A549 (cell line): ENCODE data around the gene ORM1. TPM values are rescaled to one million over a fixed set of nuclear protein-coding genes. Genes with fewer than 3 reads are reported as not detected.

Source experiments
- ATAC-seq, 2 experiments: fragments of 200-7000 bp in 1 of 2; fragments of >200 bp in 1 of 2; cut with Nextera tagmentation in 1 of 2; cut with Tn5 transposase in 1 of 2; 3 replicates each; pipeline versions ENCODE4 v1.8.0 to v1.9.1; 2018 to 2020; ENCODE audit warnings: mild to moderate bottlenecking in 1 of 2, moderate library complexity in 1 of 2
- CTCF ChIA-PET: fragments of 300-600 bp; sonication (Branson Sonifier 250); formaldehyde crosslinking; extraction: SDS; loops from one replicate; lab custom pipeline; 2021; ENCODE audit warnings: antibody characterized with exemption, inconsistent platforms; lab: Yijun Ruan, JAX
- POLR2A ChIA-PET: fragments of 350-600 bp; formaldehyde crosslinking; extraction: SDS; loops from one replicate; lab custom pipeline; 2021; ENCODE audit warnings: antibody characterized with exemption, inconsistent platforms; lab: Yijun Ruan, JAX
- DNase-seq, 2 experiments: peaks; one replicate each; pipeline versions ENCODE4 v3.0.0 to v3.0.0-alpha.2; 2011 to 2016; ENCODE audit warnings: low read depth in 1 of 2, low spot score in 1 of 2
- FAIRE-seq: peaks from 2 replicates; lab custom pipeline; 2011; peaks lifted over from hg19 to GRCh38; lab: Jason Lieb, UNC
- H3K27ac ChIP-seq, 2 experiments: fragments of >200 bp; sonication (Bioruptor Twin); formaldehyde crosslinking; 3 replicates each; pipeline ENCODE4 v1.5.1; 2016 to 2017
- H3K4me1 ChIP-seq: fragments of >200 bp; sonication (Bioruptor Twin); formaldehyde crosslinking; 3 replicates; pipeline ENCODE4 v1.6.1; 2016
- H3K4me2 ChIP-seq: fragments of >200 bp; sonication (Bioruptor Twin); formaldehyde crosslinking; 3 replicates; pipeline ENCODE4 v1.6.1; 2016
- H3K4me3 ChIP-seq: fragments of >200 bp; sonication (Bioruptor Twin); formaldehyde crosslinking; 3 replicates; pipeline ENCODE4 v1.5.1; 2016
- H3K9me3 ChIP-seq: fragments of >200 bp; sonication (Bioruptor Twin); formaldehyde crosslinking; 3 replicates; pipeline ENCODE4 v1.6.1; 2016
- CBX2 ChIP-seq: fragments of 200-600 bp; sonication (generic); IDR thresholded peaks from 2 replicates; pipeline ENCODE4 v1.6.1; 2016; ENCODE audit warnings: low read depth, mild to moderate bottlenecking, borderline replicate concordance
- CBX8 ChIP-seq: fragments of 200-600 bp; sonication (generic); IDR thresholded peaks from 2 replicates; pipeline ENCODE4 v1.6.1; 2016
- CEBPB ChIP-seq, 2 experiments: fragments of >200 bp in 1 of 2; sonication (Bioruptor Twin) in 1 of 2; formaldehyde crosslinking in 1 of 2; IDR thresholded peaks; 2 replicates each; pipeline ENCODE4 v1.6.1; 2012 to 2016
- CHD4 ChIP-seq: fragments of 200-600 bp; sonication (generic); IDR thresholded peaks from 2 replicates; pipeline ENCODE4 v1.6.1; 2016; ENCODE audit warnings: antibody characterized with exemption, mild to moderate bottlenecking, borderline replicate concordance
- EHMT2 ChIP-seq: fragments of 200-600 bp; sonication (generic); IDR thresholded peaks from 2 replicates; pipeline ENCODE4 v1.6.1; 2016; ENCODE audit warnings: antibody characterized with exemption, low read depth, mild to moderate bottlenecking, moderate library complexity
- EP300 ChIP-seq, 2 experiments: fragments of >200 bp; sonication (Bioruptor Twin); formaldehyde crosslinking; IDR thresholded peaks; 2 replicates in 1 of 2; 3 replicates in 1 of 2; pipeline ENCODE4 v1.6.1; 2016 to 2017
- ESRRA ChIP-seq: fragments of 150-350 bp; IDR thresholded peaks from 2 replicates; pipeline ENCODE4 v1.6.1; 2014; ENCODE audit warnings: mild to moderate bottlenecking, low read length, borderline replicate concordance
- HDAC2 ChIP-seq: fragments of 200-600 bp; sonication (generic); IDR thresholded peaks from 2 replicates; pipeline ENCODE4 v1.6.1; 2016
- HEYL ChIP-seq: fragments of 250-450 bp; sonication (Bioruptor Pico); IDR thresholded peaks from 2 replicates; pipeline ENCODE4 v1.8.0; 2021; ENCODE audit warnings: mild to moderate bottlenecking, moderate library complexity
- HOXA7 ChIP-seq: fragments of 250-450 bp; sonication (Bioruptor Pico); IDR thresholded peaks from 2 replicates; pipeline ENCODE4 v1.5.0; 2020; ENCODE audit warnings: mild to moderate bottlenecking, moderate library complexity
- HOXB13 ChIP-seq: fragments of 250-450 bp; sonication (Bioruptor Pico); IDR thresholded peaks from 2 replicates; pipeline ENCODE4 v1.5.0; 2020; ENCODE audit warnings: low read depth, mild to moderate bottlenecking, moderate library complexity
- NR3C1 ChIP-seq: fragments of >200 bp; sonication (Bioruptor Twin); formaldehyde crosslinking; IDR thresholded peaks from 3 replicates; pipeline ENCODE4 v1.6.1; 2017
- POLR2A ChIP-seq: IDR thresholded peaks from 2 replicates; pipeline ENCODE4 v1.6.1; 2012; ENCODE audit warnings: mild to moderate bottlenecking, low read length
- POLR2AphosphoS2 ChIP-seq: conservative IDR thresholded peaks from 2 replicates; pipeline ENCODE4 v1.6.1; 2012; ENCODE audit warnings: low read length, improper control_type of control experiment, inconsistent platforms
- RAD21 ChIP-seq, 2 experiments: fragments of >200 bp in 1 of 2; sonication (Bioruptor Twin) in 1 of 2; formaldehyde crosslinking in 1 of 2; IDR thresholded peaks in 1 of 2; conservative IDR thresholded peaks in 1 of 2; 2 replicates in 1 of 2; 3 replicates in 1 of 2; pipeline ENCODE4 v1.6.1; 2012 to 2018; ENCODE audit warnings: inconsistent platforms in 1 of 2
- RNF2 ChIP-seq: fragments of 200-600 bp; sonication (generic); IDR thresholded peaks from 2 replicates; pipeline ENCODE4 v1.6.1; 2016; ENCODE audit warnings: low read depth, mild to moderate bottlenecking, antibody characterized with exemption, moderate library complexity, borderline replicate concordance
- TFCP2L1 ChIP-seq: fragments of 250-450 bp; sonication (Bioruptor Pico); IDR thresholded peaks from 2 replicates; pipeline ENCODE4 v1.5.0; 2021; ENCODE audit warnings: mild to moderate bottlenecking
- TP53 ChIP-seq: fragments of 250-450 bp; sonication (Bioruptor Pico); IDR thresholded peaks from 2 replicates; pipeline ENCODE4 v1.5.0; 2021; ENCODE audit warnings: mild to moderate bottlenecking, moderate library complexity
- ZNF302 ChIP-seq: fragments of 250-450 bp; sonication (Bioruptor Pico); IDR thresholded peaks from 2 replicates; pipeline ENCODE4 v1.9.0; 2021; ENCODE audit warnings: inconsistent platforms, mild to moderate bottlenecking, moderate library complexity
- WGBS: methylation state at CpG from one replicate; pipeline ENCODE4 v1.1.6; 2017; ENCODE audit errors: missing lambda C conversion rate; 5-methylcytosine and 5-hydroxymethylcytosine counted together
- polyA plus RNA-seq, 4 experiments: library from polyadenylated mRNA; depleted of rRNA in 3 of 4; stranded (reverse); fragments of >200 nt; fragmentation: RNase III in 1 of 4; extraction: RNeasy Plus Mini Kit Qiagen cat#74134 plus additional on column Dnase treatment in 1 of 4; gene quantifications; 2 replicates in 3 of 4; 3 replicates in 1 of 4; pipeline ENCODE4 v1.2.3, GENCODE V29; 2011 to 2017
- TF ChIP-seq, protein P1 (sequence below): fragments of >200 bp; sonication (Bioruptor Twin); formaldehyde crosslinking; IDR thresholded peaks from 2 replicates; pipeline ENCODE4 v1.6.1; 2016
- TF ChIP-seq, protein P2 (sequence below): fragments of 250-450 bp; sonication (Bioruptor Pico); IDR thresholded peaks from 2 replicates; pipeline ENCODE4 v1.5.0; 2021; ENCODE audit warnings: mild to moderate bottlenecking, moderate library complexity, borderline replicate concordance
- TF ChIP-seq, protein P3 (sequence below): fragments of 200-600 bp; sonication (generic); IDR thresholded peaks from 2 replicates; pipeline ENCODE4 v1.6.1; 2016; ENCODE audit warnings: antibody characterized with exemption, mild to moderate bottlenecking, moderate library complexity
- TF ChIP-seq, protein P4 (sequence below): fragments of 250-450 bp; sonication (Bioruptor Pico); IDR thresholded peaks from 2 replicates; pipeline ENCODE4 v1.5.0; 2020; ENCODE audit warnings: low read depth, mild to moderate bottlenecking, moderate library complexity
- TF ChIP-seq, protein P5 (sequence below): fragments of 150-350 bp; IDR thresholded peaks from 2 replicates; pipeline ENCODE4 v1.6.1; 2014; ENCODE audit warnings: low read depth, mild to moderate bottlenecking, low read length
- TF ChIP-seq, protein P6 (sequence below): IDR thresholded peaks from 2 replicates; pipeline ENCODE4 v1.6.1; 2012; ENCODE audit warnings: low read depth, borderline replicate concordance
- TF ChIP-seq, protein P7 (sequence below): fragments of >200 bp; sonication (Bioruptor Twin); formaldehyde crosslinking; IDR thresholded peaks from 3 replicates; pipeline ENCODE4 v1.6.1; 2016

The ORM1 gene
- polyA plus RNA-seq, 2 of the 4 experiments (the other 2 are of a cell fraction), result 0.12 to 0.19 TPM

DNA sequence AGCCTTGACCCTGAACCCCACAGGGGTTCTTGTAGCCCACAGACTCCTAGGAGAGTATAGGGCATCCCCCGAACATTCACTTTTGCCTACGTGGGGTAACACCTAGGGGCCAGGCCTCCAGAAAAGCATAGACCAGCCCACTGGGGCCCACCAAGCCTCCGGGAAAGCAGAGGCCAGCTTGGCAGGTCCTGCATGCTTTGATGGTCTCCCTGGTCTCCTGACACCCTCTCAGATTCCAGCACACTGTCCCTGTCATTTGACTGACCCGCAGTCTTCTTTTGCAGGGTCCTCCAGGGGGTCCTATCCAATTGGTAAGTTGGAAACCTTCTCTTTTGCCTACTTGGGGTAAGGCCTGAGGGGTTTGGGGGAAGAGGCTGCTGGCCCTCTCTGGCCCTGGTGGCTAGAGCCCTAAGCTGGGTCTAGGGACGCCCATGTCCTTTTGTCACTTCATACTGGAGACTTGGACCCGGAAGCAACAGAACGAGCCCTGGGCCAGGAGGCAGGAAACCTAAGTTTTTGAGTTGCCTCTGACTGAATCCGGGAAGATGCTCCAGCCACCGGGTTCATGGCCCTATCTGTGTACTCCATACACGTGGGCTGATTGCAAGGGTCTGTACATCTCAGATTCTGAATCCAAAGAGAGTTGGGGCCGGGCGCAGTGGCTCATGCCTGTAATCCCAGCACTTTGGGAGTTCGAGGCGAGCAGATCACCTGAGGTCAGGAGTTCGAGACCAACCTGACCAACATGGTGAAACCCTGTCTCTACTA lies 20.9 kb upstream of the ORM1 start:
- POLR2A ChIA-PET, result no interaction called here
- CTCF ChIA-PET, result interaction anchor here (0.7 kb wide), 1 partner anchor 11 kb away, joined by 5 read pairs; no protein-coding TSS in a partner anchor
- no peak for FAIRE-seq

DNA sequence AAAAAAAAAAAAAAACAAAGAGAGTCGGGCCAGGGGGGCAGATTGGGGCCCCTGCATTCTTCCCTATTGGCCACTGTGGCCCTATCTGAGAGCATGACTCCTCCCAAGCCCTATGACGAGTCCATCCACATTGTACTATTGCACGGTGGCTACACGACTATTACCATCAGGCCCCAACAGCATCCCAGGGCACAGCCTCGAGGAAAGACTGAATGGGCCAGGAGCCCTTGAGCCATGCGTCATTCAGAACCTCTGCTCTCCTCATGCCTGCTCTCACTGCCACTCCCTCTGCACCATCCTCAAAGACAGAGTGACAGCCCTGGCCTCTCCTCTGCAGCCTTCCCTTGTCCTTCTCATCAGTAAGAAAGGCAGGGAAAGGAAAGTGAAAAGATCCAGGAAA lies 20.2 kb upstream of the ORM1 start:
- DNase-seq (no peak), FAIRE-seq (no peak), ATAC-seq (no peak)
- CTCF ChIA-PET, result interaction anchor here (0.7 kb wide), 1 partner anchor 12 kb away, joined by 5 read pairs; no protein-coding TSS in a partner anchor
- POLR2A ChIA-PET, result no interaction called here
- H3K4me3 ChIP-seq, result no peak overlapping the region
- H3K27ac ChIP-seq, result no peak overlapping the region
- no peaks in the 10 kb centered on the region for H3K4me1 ChIP-seq
- WGBS, result 82% methylated on average over 6 of the region's 6 CpGs
- TF ChIP-seq, protein P1, sequence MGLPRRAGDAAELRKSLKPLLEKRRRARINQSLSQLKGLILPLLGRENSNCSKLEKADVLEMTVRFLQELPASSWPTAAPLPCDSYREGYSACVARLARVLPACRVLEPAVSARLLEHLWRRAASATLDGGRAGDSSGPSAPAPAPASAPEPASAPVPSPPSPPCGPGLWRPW, result no peak
- TF ChIP-seq, protein P2, sequence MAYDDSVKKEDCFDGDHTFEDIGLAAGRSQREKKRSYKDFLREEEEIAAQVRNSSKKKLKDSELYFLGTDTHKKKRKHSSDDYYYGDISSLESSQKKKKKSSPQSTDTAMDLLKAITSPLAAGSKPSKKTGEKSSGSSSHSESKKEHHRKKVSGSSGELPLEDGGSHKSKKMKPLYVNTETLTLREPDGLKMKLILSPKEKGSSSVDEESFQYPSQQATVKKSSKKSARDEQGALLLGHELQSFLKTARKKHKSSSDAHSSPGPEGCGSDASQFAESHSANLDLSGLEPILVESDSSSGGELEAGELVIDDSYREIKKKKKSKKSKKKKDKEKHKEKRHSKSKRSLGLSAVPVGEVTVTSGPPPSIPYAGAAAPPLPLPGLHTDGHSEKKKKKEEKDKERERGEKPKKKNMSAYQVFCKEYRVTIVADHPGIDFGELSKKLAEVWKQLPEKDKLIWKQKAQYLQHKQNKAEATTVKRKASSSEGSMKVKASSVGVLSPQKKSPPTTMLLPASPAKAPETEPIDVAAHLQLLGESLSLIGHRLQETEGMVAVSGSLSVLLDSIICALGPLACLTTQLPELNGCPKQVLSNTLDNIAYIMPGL (CRISPR knock-in tag), result no peak
- TF ChIP-seq, protein P3, sequence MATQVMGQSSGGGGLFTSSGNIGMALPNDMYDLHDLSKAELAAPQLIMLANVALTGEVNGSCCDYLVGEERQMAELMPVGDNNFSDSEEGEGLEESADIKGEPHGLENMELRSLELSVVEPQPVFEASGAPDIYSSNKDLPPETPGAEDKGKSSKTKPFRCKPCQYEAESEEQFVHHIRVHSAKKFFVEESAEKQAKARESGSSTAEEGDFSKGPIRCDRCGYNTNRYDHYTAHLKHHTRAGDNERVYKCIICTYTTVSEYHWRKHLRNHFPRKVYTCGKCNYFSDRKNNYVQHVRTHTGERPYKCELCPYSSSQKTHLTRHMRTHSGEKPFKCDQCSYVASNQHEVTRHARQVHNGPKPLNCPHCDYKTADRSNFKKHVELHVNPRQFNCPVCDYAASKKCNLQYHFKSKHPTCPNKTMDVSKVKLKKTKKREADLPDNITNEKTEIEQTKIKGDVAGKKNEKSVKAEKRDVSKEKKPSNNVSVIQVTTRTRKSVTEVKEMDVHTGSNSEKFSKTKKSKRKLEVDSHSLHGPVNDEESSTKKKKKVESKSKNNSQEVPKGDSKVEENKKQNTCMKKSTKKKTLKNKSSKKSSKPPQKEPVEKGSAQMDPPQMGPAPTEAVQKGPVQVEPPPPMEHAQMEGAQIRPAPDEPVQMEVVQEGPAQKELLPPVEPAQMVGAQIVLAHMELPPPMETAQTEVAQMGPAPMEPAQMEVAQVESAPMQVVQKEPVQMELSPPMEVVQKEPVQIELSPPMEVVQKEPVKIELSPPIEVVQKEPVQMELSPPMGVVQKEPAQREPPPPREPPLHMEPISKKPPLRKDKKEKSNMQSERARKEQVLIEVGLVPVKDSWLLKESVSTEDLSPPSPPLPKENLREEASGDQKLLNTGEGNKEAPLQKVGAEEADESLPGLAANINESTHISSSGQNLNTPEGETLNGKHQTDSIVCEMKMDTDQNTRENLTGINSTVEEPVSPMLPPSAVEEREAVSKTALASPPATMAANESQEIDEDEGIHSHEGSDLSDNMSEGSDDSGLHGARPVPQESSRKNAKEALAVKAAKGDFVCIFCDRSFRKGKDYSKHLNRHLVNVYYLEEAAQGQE, result no peak
- no peak for TF ChIP-seq RAD21 (conservative IDR thresholded peaks at IDR 0.05 in 1 of 2, IDR thresholded peaks at IDR 0.05 in 1 of 2)
- no peak for TF ChIP-seq CEBPB (IDR thresholded peaks at IDR 0.05)
- no peak for TF ChIP-seq POLR2AphosphoS2
- TF ChIP-seq, protein P4, sequence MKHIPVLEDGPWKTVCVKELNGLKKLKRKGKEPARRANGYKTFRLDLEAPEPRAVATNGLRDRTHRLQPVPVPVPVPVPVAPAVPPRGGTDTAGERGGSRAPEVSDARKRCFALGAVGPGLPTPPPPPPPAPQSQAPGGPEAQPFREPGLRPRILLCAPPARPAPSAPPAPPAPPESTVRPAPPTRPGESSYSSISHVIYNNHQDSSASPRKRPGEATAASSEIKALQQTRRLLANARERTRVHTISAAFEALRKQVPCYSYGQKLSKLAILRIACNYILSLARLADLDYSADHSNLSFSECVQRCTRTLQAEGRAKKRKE (CRISPR knock-in tag), result no peak
- no peak for TF ChIP-seq TP53 (CRISPR knock-in tag)
- no peak for TF ChIP-seq TFCP2L1
- TF ChIP-seq CBX8, result no peak
- no peak for TF ChIP-seq HOXA7 (CRISPR knock-in tag)
- TF ChIP-seq ZNF302, result no peak
- no peak overlapping the region for H3K4me2 ChIP-seq
- no peaks in the 10 kb centered on the region for H3K9me3 ChIP-seq

More for the DNA sequence above, 20.9 kb upstream of the ORM1 start:
- WGBS, result 80% methylated on average over 13 of the region's 15 CpGs
- Histone ChIP-seq H3K9me3 (no peaks in the 10 kb centered on the region), H3K27ac (no peak overlapping the region), H3K4me2 (no peak overlapping the region), H3K4me1 (no peaks in the 10 kb centered on the region), H3K4me3 (no peak overlapping the region)
- ATAC-seq, result no peak
- TF ChIP-seq CBX2 (no peak), HEYL (CRISPR knock-in tag) (no peak), CEBPB (IDR thresholded peaks at IDR 0.05) (no peak), TP53 (CRISPR knock-in tag) (no peak), NR3C1 (no peak), POLR2A (no peak), HDAC2 (no peak), CHD4 (no peak), RAD21 (conservative IDR thresholded peaks at IDR 0.05 in 1 of 2, IDR thresholded peaks at IDR 0.05 in 1 of 2) (no peak), EP300 (IDR thresholded peaks at IDR 0.05) (no peak), HOXB13 (CRISPR knock-in tag) (no peak), ESRRA (no peak), RNF2 (no peak), EHMT2 (no peak)
- TF ChIP-seq, protein P5, sequence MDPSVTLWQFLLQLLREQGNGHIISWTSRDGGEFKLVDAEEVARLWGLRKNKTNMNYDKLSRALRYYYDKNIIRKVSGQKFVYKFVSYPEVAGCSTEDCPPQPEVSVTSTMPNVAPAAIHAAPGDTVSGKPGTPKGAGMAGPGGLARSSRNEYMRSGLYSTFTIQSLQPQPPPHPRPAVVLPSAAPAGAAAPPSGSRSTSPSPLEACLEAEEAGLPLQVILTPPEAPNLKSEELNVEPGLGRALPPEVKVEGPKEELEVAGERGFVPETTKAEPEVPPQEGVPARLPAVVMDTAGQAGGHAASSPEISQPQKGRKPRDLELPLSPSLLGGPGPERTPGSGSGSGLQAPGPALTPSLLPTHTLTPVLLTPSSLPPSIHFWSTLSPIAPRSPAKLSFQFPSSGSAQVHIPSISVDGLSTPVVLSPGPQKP, result no peak
- TF ChIP-seq, protein P6, sequence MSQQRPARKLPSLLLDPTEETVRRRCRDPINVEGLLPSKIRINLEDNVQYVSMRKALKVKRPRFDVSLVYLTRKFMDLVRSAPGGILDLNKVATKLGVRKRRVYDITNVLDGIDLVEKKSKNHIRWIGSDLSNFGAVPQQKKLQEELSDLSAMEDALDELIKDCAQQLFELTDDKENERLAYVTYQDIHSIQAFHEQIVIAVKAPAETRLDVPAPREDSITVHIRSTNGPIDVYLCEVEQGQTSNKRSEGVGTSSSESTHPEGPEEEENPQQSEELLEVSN, result no peak
- TF ChIP-seq, protein P7, sequence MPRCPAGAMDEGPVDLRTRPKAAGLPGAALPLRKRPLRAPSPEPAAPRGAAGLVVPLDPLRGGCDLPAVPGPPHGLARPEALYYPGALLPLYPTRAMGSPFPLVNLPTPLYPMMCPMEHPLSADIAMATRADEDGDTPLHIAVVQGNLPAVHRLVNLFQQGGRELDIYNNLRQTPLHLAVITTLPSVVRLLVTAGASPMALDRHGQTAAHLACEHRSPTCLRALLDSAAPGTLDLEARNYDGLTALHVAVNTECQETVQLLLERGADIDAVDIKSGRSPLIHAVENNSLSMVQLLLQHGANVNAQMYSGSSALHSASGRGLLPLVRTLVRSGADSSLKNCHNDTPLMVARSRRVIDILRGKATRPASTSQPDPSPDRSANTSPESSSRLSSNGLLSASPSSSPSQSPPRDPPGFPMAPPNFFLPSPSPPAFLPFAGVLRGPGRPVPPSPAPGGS, result no peak
- TF ChIP-seq, protein P1, result no peak
- DNase-seq, result no peak
